ENCODE measurements around the gene SSBP3.

DNA sequence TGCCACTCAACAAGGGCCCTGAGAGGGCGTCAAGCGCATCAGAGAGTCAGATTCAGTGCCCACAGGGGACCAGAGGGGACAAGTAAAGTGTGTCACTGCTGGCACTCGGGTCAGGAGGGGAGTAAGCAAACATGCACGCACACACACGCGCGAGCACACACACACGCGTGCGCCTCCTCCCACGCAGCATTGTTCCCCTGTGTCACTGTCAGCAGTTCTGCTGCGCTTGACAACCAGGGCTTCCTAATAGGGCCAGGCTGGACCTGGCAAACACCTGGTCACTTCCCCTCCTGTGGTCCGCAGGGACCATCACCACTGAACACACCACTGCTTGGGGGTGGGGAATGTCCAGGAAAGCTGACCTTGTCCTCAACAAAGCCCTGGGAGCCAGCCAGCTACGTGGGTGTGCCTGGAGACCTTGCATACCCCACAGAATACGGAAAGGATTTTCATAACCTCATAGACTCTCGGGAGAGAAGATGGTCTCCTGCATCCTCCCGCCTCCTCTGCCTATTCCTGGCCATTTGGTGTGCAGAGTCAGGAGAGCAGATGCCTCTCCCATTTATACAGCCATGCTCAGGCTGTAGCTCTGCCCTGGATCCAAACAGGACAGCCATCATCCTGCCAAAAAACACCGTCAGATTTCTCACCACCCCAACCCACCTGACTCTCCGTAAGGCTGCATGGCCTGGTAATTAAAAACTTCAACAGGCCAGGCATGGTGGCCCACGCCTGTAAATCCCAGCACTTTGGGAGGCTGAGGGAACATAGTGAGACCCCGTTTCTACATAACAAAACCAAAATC is 73.2 kb downstream of the SSBP3 start:
- TF ChIP-seq, protein P1, sequence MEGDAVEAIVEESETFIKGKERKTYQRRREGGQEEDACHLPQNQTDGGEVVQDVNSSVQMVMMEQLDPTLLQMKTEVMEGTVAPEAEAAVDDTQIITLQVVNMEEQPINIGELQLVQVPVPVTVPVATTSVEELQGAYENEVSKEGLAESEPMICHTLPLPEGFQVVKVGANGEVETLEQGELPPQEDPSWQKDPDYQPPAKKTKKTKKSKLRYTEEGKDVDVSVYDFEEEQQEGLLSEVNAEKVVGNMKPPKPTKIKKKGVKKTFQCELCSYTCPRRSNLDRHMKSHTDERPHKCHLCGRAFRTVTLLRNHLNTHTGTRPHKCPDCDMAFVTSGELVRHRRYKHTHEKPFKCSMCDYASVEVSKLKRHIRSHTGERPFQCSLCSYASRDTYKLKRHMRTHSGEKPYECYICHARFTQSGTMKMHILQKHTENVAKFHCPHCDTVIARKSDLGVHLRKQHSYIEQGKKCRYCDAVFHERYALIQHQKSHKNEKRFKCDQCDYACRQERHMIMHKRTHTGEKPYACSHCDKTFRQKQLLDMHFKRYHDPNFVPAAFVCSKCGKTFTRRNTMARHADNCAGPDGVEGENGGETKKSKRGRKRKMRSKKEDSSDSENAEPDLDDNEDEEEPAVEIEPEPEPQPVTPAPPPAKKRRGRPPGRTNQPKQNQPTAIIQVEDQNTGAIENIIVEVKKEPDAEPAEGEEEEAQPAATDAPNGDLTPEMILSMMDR (IDR thresholded peaks at IDR 0.05; ENCODE audit: borderline replicate concordance, extremely low read depth, low read length, poor library complexity, severe bottlenecking): no peak
- TF ChIP-seq EZH2 (IDR thresholded peaks at IDR 0.05; ENCODE audit: borderline replicate concordance, low read depth, low read length, severe bottlenecking): no peak

All from DND-41 (cell line).